Endothelial cell of umbilical vein (primary cell): Measurements from ENCODE around the gene KAT8. TPM values are rescaled to one million over a fixed set of nuclear protein-coding genes. Genes with fewer than 3 reads are reported as not detected.

ENCODE experiments used
- BruUV-seq: library from RNA; stranded (reverse); fragments of 400-500 nt; replicated peaks from 2 replicates; lab custom pipeline; 2021; lab: Mats Ljungman, UMichigan
- CTCF ChIA-PET: fragments of 300-600, 350-600 bp; sonication (Branson Sonifier 250); formaldehyde crosslinking; loops from one replicate; lab custom pipeline; 2021; ENCODE audit warnings: antibody characterized with exemption, inconsistent platforms; lab: Charles Lee
- POLR2A ChIA-PET: fragments of 300-600, 350-600 bp; sonication (Branson Sonifier 250); formaldehyde crosslinking; loops from one replicate; lab custom pipeline; 2021; ENCODE audit warnings: antibody characterized with exemption, inconsistent platforms; lab: Charles Lee
- DNase-seq: peaks from one replicate; pipeline ENCODE4 v3.0.0-alpha.2; 2011; ENCODE audit warnings: low read depth, low spot score
- FAIRE-seq: peaks from 2 replicates; lab custom pipeline; 2011; peaks lifted over from hg19 to GRCh38; lab: Jason Lieb, UNC
- H2AFZ ChIP-seq: 2 replicates; pipeline ENCODE4 v1.6.0; 2012; ENCODE audit warnings: low read depth, low read length, control low read depth, inconsistent platforms
- H3K27ac ChIP-seq: 2 replicates; pipeline ENCODE4 v1.5.1; 2011; ENCODE audit warnings: low read depth, mild to moderate bottlenecking, control low read depth, low read length, moderate library complexity; ENCODE audit not compliant: insufficient read depth
- H3K27me3 ChIP-seq, 2 experiments: 2 replicates each; pipeline versions ENCODE4 v1.6.0 to v1.6.1; 2011; ENCODE audit warnings: low read length in 2 of 2, mixed read lengths in 1 of 2; ENCODE audit not compliant: control insufficient read depth in 2 of 2, insufficient read depth in 2 of 2
- H3K36me3 ChIP-seq, 2 experiments: 2 replicates in 1 of 2; 3 replicates in 1 of 2; pipeline ENCODE4 v1.5.1; 2011; ENCODE audit warnings: low read length in 2 of 2, mild to moderate bottlenecking in 1 of 2, moderate library complexity in 1 of 2; ENCODE audit not compliant: control insufficient read depth in 2 of 2, insufficient read depth in 2 of 2; ENCODE audit errors: extremely low read depth in 1 of 2
- H3K4me1 ChIP-seq: 3 replicates; pipeline ENCODE4 v1.5.1; 2011; ENCODE audit warnings: mild to moderate bottlenecking, low read length; ENCODE audit not compliant: control insufficient read depth, insufficient read depth; ENCODE audit errors: extremely low read depth
- H3K4me2 ChIP-seq: 2 replicates; pipeline ENCODE4 v1.6.1; 2011; ENCODE audit warnings: low read length, control low read depth, mixed read lengths; ENCODE audit not compliant: insufficient read depth
- H3K4me3 ChIP-seq, 3 experiments: fragments of 200-600 bp in 1 of 3; sonication (generic), shearing (Covaris generic) in 1 of 3; replicated peaks in 1 of 3; 2 replicates each; pipeline ENCODE4 v1.5.1; 2011 to 2016; ENCODE audit warnings: control low read depth in 3 of 3, low read length in 3 of 3, mild to moderate bottlenecking in 2 of 3, inconsistent platforms in 1 of 3, low read depth in 1 of 3, moderate library complexity in 1 of 3; ENCODE audit not compliant: insufficient read depth in 1 of 3
- H3K79me2 ChIP-seq: 2 replicates; pipeline ENCODE4 v1.6.0; 2012; ENCODE audit warnings: low read length, inconsistent platforms; ENCODE audit not compliant: control insufficient read depth, insufficient read depth
- H3K9ac ChIP-seq: replicated peaks from 2 replicates; pipeline ENCODE3; 2011; ENCODE audit warnings: low read length, control low read depth; ENCODE audit not compliant: insufficient read depth; ENCODE audit errors: extremely low read depth
- H3K9me1 ChIP-seq: replicated peaks from 3 replicates; pipeline ENCODE4 v1.6.0; 2011; ENCODE audit warnings: mild to moderate bottlenecking, low read length; ENCODE audit not compliant: control insufficient read depth, insufficient read depth; ENCODE audit errors: extremely low read depth
- H3K9me3 ChIP-seq: replicated peaks from 2 replicates; pipeline ENCODE4 v1.5.1; 2012; ENCODE audit warnings: low read length, inconsistent platforms; ENCODE audit not compliant: control insufficient read depth, insufficient read depth
- H4K20me1 ChIP-seq: replicated peaks from 2 replicates; pipeline ENCODE3; 2011; ENCODE audit warnings: mild to moderate bottlenecking, low read length; ENCODE audit not compliant: control insufficient read depth, insufficient read depth; ENCODE audit errors: extremely low read depth
- FOS ChIP-seq: IDR thresholded peaks from 2 replicates; pipeline ENCODE4 v1.6.1; 2011; ENCODE audit warnings: mild to moderate bottlenecking, low read length, moderate library complexity, borderline replicate concordance; ENCODE audit not compliant: insufficient read depth
- GATA2 ChIP-seq: IDR thresholded peaks from 2 replicates; pipeline ENCODE4 v1.7.0; 2011; ENCODE audit warnings: low read depth, mild to moderate bottlenecking, moderate library complexity, mixed read lengths, low read length; ENCODE audit not compliant: insufficient read length, insufficient read depth
- POLR2A ChIP-seq: IDR thresholded peaks from 2 replicates; pipeline ENCODE4 v1.6.1; 2012; ENCODE audit warnings: low read depth, mild to moderate bottlenecking, control low read depth, low read length
- POLR2AphosphoS5 ChIP-seq: IDR thresholded peaks from 2 replicates; pipeline ENCODE4 v1.6.1; 2012; ENCODE audit warnings: low read depth, mild to moderate bottlenecking, control low read depth, low read length, moderate library complexity; ENCODE audit not compliant: insufficient read depth
- dilution Hi-C: fragments of 300-500 bp; cut with MboI; formaldehyde crosslinking; loops from one replicate; pipeline ENCODE4 v1.15.0; 2019; ENCODE audit warnings: low sequenced_read_pairs; ENCODE audit not compliant: extremely low pct_ligation_motif_present
- intact Hi-C: fragments of 100-400 bp; cut with micrococcal nuclease; formaldehyde crosslinking; loops from one replicate; pipeline ENCODE4 v1.10.0; 2022
- polyA plus RNA-seq, 4 experiments: library from polyadenylated mRNA; depleted of rRNA in 3 of 4; stranded (reverse) in 3 of 4; unstranded in 1 of 4; fragments of >200 nt; gene quantifications; 2 replicates each; pipeline versions ENCODE4 v1.2.1 to v1.2.3, GENCODE V29; 2011 to 2012; ENCODE audit warnings: missing spikeins in 1 of 4
- total RNA-seq: library from RNA; stranded (reverse); gene quantifications from 2 replicates; pipeline ENCODE4 v1.2.3, GENCODE V29; 2021
- TF ChIP-seq, protein P1 (sequence below): IDR thresholded peaks from 2 replicates; pipeline ENCODE4 v1.6.1; 2011; ENCODE audit not compliant: insufficient read depth, insufficient read length
- TF ChIP-seq, protein P2 (sequence below), 2 donors: IDR thresholded peaks; 1 replicate in 1 of 2; 2 replicates in 1 of 2; pipeline ENCODE4 v1.5.1; 2011; ENCODE audit warnings: low read length in 2 of 2, mild to moderate bottlenecking in 2 of 2, moderate library complexity in 2 of 2, control low read depth in 1 of 2, inconsistent platforms in 1 of 2, low read depth in 1 of 2; ENCODE audit not compliant: insufficient read depth in 1 of 2; ENCODE audit errors: extremely low read depth in 1 of 2

Gene KAT8
- total and polyA plus RNA-seq, 2 donors (not counting 3 experiments of a cell fraction or from before 2014, with no cell fraction given), result 30.7 to 42.8 TPM

DNA sequence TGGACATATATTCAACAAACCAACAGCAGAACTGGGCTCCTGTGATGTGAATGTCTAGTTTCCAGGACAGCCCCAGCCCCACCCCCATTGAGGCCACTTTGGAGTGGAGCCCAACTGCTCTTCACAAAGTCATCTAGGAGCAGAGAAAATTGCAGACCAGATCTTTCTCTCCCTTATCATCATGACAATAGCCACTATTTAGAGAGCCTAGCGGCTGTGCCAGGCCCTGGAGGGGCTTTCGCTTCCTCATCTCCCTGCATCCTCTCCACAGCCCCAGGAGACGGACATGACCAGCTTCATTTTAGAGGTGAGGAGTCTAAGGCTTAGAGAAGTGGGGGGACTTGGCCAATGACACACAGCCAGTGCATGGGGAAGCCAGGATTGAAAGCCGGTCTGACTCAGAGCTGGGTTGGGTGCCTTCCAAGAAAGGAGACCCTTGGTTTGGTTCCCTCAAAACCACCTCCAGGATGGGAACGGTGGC is 16.7 kb downstream of the KAT8 start:
- Histone ChIP-seq H3K4me3 (no peak overlapping the region), H3K79me2 (no peaks in the 10 kb centered on the region), H3K9ac (no peak overlapping the region), H3K27ac (no peak overlapping the region), H3K9me3 (no peaks in the 10 kb centered on the region), H3K27me3 (no peaks in the 10 kb centered on the region), H3K9me1 (no peaks in the 10 kb centered on the region), H4K20me1 (no peaks in the 10 kb centered on the region), H3K36me3 (peaks cover 0 to 8% of the 10 kb centered on the region in 2 experiments), H2AFZ (no peak overlapping the region), H3K4me2 (no peak overlapping the region), H3K4me1 (peaks cover 4% of the 10 kb centered on the region)
- intact Hi-C loops (no loop called here), dilution Hi-C loops (no loop called here)
- POLR2A ChIA-PET, result no interaction called here
- CTCF ChIA-PET, result interaction anchor here (1.9 kb wide), 1 partner anchor 16 kb away, joined by 7 read pairs; the partner anchor contains the start of gene KAT8
- no TSS peak for BruUV-seq
- no peak for FAIRE-seq
- TF ChIP-seq POLR2AphosphoS5 (no peak), GATA2 (no peak), POLR2A (no peak), FOS (no peak)
- TF ChIP-seq, protein P1, sequence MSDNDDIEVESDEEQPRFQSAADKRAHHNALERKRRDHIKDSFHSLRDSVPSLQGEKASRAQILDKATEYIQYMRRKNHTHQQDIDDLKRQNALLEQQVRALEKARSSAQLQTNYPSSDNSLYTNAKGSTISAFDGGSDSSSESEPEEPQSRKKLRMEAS, result no peak
- TF ChIP-seq, protein P2, sequence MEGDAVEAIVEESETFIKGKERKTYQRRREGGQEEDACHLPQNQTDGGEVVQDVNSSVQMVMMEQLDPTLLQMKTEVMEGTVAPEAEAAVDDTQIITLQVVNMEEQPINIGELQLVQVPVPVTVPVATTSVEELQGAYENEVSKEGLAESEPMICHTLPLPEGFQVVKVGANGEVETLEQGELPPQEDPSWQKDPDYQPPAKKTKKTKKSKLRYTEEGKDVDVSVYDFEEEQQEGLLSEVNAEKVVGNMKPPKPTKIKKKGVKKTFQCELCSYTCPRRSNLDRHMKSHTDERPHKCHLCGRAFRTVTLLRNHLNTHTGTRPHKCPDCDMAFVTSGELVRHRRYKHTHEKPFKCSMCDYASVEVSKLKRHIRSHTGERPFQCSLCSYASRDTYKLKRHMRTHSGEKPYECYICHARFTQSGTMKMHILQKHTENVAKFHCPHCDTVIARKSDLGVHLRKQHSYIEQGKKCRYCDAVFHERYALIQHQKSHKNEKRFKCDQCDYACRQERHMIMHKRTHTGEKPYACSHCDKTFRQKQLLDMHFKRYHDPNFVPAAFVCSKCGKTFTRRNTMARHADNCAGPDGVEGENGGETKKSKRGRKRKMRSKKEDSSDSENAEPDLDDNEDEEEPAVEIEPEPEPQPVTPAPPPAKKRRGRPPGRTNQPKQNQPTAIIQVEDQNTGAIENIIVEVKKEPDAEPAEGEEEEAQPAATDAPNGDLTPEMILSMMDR (IDR thresholded peaks at IDR 0.05; ENCODE audit: extremely low read depth in 1 of 2, insufficient read depth in 1 of 2, low read depth in 1 of 2, low read length in 2 of 2), result no peak
- DNase-seq, result no peak
